Measurements from ENCODE around the gene WTAP. TPM values are rescaled to one million over a fixed set of nuclear protein-coding genes. Genes with fewer than 3 reads are reported as not detected.

The WTAP gene
- total RNA-seq, 1 experiment from 2014 or later: 114 TPM

GRCh38 chr6:159762681-159763293 is 35.5 kb downstream of the WTAP start:
- no peaks in the 10 kb centered on the region for H3K27me3 ChIP-seq (replicated peaks; ENCODE audit: control insufficient read depth, insufficient read depth, low read length)
- intact Hi-C loops (cut with micrococcal nuclease; ENCODE audit: unreplicated experiment): loop anchor here (1.0 kb wide), 4 partner anchors 27 to 71 kb away; partner anchors contain the start of genes TCP1 and WTAP
- Mint-ChIP-seq H3K9me3 (ENCODE audit: unreplicated experiment) (no peaks in the 10 kb centered on the region), H3K27ac (ENCODE audit: unreplicated experiment) (peak overlapping the region; percentile 98), H3K36me3 (ENCODE audit: insufficient read depth, unreplicated experiment) (peaks cover 92% of the 10 kb centered on the region), H3K27me3 (ENCODE audit: insufficient read depth, unreplicated experiment) (no peaks in the 10 kb centered on the region), H3K4me1 (ENCODE audit: low read depth, unreplicated experiment) (peaks cover 36% of the 10 kb centered on the region), H3K4me3 (ENCODE audit: unreplicated experiment) (peak overlapping the region; percentile 82)
- ChIA-PET POLR2A (interaction anchor here (0.6 to 1.2 kb wide), 2 partner anchors 27 to 261 kb away, joined by 5 read pairs; partner anchors contain the start of gene TCP1), CTCF (interaction anchor here (0.8 kb wide), 1 partner anchor 10 kb away, joined by 3 read pairs; no protein-coding TSS in a partner anchor)
- H3K4me1 ChIP-seq: peaks cover 16% of the 10 kb centered on the region
- TF ChIP-seq CTCF (IDR thresholded peaks at IDR 0.05; ENCODE audit: insufficient read depth in 1 of 2, low read depth in 1 of 2, low read length in 1 of 2, severe bottlenecking in 1 of 2, unreplicated experiment in 1 of 2): no peak
- peak in 1 of 2 experiments; percentile 47 for DNase-seq
- BruUV-seq (replicated peaks): TSS peak; percentile 30
- peak overlapping the region; percentile 84 for H3K4me3 ChIP-seq (ENCODE audit: low read depth, low read length)
- H3K36me3 ChIP-seq (ENCODE audit: control insufficient read depth, insufficient read depth, low read length): peaks cover 8% of the 10 kb centered on the region
- no peaks in the 10 kb centered on the region for H3K9me3 ChIP-seq

GRCh38 chr6:159766906-159767305 is 39.6 kb downstream of the WTAP start:
- intact Hi-C loops (cut with micrococcal nuclease; ENCODE audit: unreplicated experiment): no loop called here
- CTCF ChIA-PET: no interaction called here
- Histone ChIP-seq H3K36me3 (ENCODE audit: control insufficient read depth, insufficient read depth, low read length) (peaks cover 11% of the 10 kb centered on the region), H3K9me3 (no peaks in the 10 kb centered on the region), H3K27me3 (replicated peaks; ENCODE audit: control insufficient read depth, insufficient read depth, low read length) (no peaks in the 10 kb centered on the region), H3K4me3 (ENCODE audit: low read depth, low read length) (no peak overlapping the region), H3K4me1 (no peaks in the 10 kb centered on the region)
- Mint-ChIP-seq H3K27me3 (ENCODE audit: insufficient read depth, unreplicated experiment) (no peaks in the 10 kb centered on the region), H3K36me3 (ENCODE audit: insufficient read depth, unreplicated experiment) (peaks cover 96% of the 10 kb centered on the region), H3K27ac (ENCODE audit: unreplicated experiment) (no peak overlapping the region), H3K4me1 (ENCODE audit: low read depth, unreplicated experiment) (peaks cover 7% of the 10 kb centered on the region), H3K9me3 (ENCODE audit: unreplicated experiment) (no peaks in the 10 kb centered on the region), H3K4me3 (ENCODE audit: unreplicated experiment) (no peak overlapping the region)
- POLR2A ChIA-PET: no interaction called here
- no TSS peak for BruUV-seq (replicated peaks)
- no peak for DNase-seq
- no peak for TF ChIP-seq CTCF (IDR thresholded peaks at IDR 0.05; ENCODE audit: insufficient read depth in 1 of 2, low read depth in 1 of 2, low read length in 1 of 2, severe bottlenecking in 1 of 2, unreplicated experiment in 1 of 2)

- peaks cover 7% of the 10 kb centered on the region for H3K36me3 ChIP-seq (ENCODE audit: control insufficient read depth, insufficient read depth, low read length)
- H3K27ac Mint-ChIP-seq (ENCODE audit: unreplicated experiment): no peak overlapping the region
- H3K4me1 Mint-ChIP-seq (ENCODE audit: low read depth, unreplicated experiment): no peaks in the 10 kb centered on the region
- no TSS peak for BruUV-seq (replicated peaks)
- H3K4me1 ChIP-seq: no peaks in the 10 kb centered on the region
- H3K4me3 ChIP-seq (ENCODE audit: low read depth, low read length): no peak overlapping the region
- no peaks in the 10 kb centered on the region for H3K9me3 ChIP-seq
- intact Hi-C loops (cut with micrococcal nuclease; ENCODE audit: unreplicated experiment): no loop called here
- no peak for DNase-seq
- H3K27me3 Mint-ChIP-seq (ENCODE audit: insufficient read depth, unreplicated experiment): no peaks in the 10 kb centered on the region
- peaks cover 81% of the 10 kb centered on the region for H3K36me3 Mint-ChIP-seq (ENCODE audit: insufficient read depth, unreplicated experiment)
- ChIA-PET CTCF (no interaction called here), POLR2A (interaction anchor here (0.6 kb wide), 2 partner anchors 42 to 46 kb away, joined by 4 to 5 read pairs; partner anchors contain the start of gene WTAP)
- no peaks in the 10 kb centered on the region for H3K9me3 Mint-ChIP-seq (ENCODE audit: unreplicated experiment)
- no peak overlapping the region for H3K4me3 Mint-ChIP-seq (ENCODE audit: unreplicated experiment)
- no peaks in the 10 kb centered on the region for H3K27me3 ChIP-seq (replicated peaks; ENCODE audit: control insufficient read depth, insufficient read depth, low read length)
- no peak for TF ChIP-seq CTCF (IDR thresholded peaks at IDR 0.05; ENCODE audit: insufficient read depth in 1 of 2, low read depth in 1 of 2, low read length in 1 of 2, severe bottlenecking in 1 of 2, unreplicated experiment in 1 of 2)
Measured at GRCh38 chr6:159769470-159769869, 42.2 kb downstream of the WTAP start.

All from Caco-2 (cell line).